Astrocyte (in vitro differentiated cells and primary cell): Measurements from ENCODE around the gene OR2AJ1.

Experiments used
- EZH2 ChIP-seq: IDR thresholded peaks from 2 replicates; pipeline ENCODE4 v1.6.1; 2012; ENCODE audit warnings: mild to moderate bottlenecking, low read length, inconsistent platforms; ENCODE audit not compliant: insufficient read depth
- TF ChIP-seq, protein P1 (sequence below): IDR thresholded peaks from 2 replicates; pipeline ENCODE4 v1.5.1; 2011; ENCODE audit warnings: low read depth, mild to moderate bottlenecking, inconsistent platforms, low read length, moderate library complexity; ENCODE audit not compliant: insufficient read depth

DNA sequence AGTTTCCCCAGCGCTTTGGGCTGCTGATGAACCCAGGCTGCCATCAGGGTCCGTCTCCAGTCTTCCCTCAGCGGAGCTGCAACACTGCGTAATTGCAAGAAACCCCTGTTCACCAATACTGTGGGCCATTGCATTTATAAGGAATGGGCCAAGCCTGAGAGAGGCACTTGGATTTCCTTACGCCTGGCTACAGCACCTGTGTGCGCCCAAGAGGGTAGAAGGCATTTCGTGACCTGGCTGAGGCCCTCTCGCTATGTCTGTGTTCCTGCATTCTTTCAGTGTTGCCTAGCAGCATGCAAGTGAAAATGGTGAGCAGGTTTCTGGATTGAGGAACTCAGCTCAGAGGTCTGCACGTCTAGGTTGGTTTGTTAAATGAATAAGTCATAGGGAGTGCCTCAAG lies 41.3 kb upstream of the OR2AJ1 start:
- TF ChIP-seq, protein P1, sequence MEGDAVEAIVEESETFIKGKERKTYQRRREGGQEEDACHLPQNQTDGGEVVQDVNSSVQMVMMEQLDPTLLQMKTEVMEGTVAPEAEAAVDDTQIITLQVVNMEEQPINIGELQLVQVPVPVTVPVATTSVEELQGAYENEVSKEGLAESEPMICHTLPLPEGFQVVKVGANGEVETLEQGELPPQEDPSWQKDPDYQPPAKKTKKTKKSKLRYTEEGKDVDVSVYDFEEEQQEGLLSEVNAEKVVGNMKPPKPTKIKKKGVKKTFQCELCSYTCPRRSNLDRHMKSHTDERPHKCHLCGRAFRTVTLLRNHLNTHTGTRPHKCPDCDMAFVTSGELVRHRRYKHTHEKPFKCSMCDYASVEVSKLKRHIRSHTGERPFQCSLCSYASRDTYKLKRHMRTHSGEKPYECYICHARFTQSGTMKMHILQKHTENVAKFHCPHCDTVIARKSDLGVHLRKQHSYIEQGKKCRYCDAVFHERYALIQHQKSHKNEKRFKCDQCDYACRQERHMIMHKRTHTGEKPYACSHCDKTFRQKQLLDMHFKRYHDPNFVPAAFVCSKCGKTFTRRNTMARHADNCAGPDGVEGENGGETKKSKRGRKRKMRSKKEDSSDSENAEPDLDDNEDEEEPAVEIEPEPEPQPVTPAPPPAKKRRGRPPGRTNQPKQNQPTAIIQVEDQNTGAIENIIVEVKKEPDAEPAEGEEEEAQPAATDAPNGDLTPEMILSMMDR, result no peak
- no peak for TF ChIP-seq EZH2
